DMS114 treated with DMSO at 0.1 percent for 48 hours (cell line): ENCODE data around the gene RSF1.

ENCODE experiments used
- DNase-seq: peaks from one replicate; lab custom pipeline; 2025; ENCODE audit not compliant: unreplicated experiment; lab: John Stamatoyannopoulos, UW

RSF1 gene

GRCh38 chr11:77753230-77753629 lies 67.3 kb downstream of the RSF1 start:
- DNase-seq, result no peak

- no peak for DNase-seq
Observed at GRCh38 chr11:77752516-77752915, 68.0 kb downstream of the RSF1 start.

- DNase-seq, result no peak
Observed at GRCh38 chr11:77750394-77751156, 69.9 kb downstream of the RSF1 start.

GRCh38 chr11:77749232-77749631 lies 71.3 kb downstream of the RSF1 start:
- DNase-seq, result no peak

GRCh38 chr11:77748266-77748665 lies 72.3 kb downstream of the RSF1 start:
- DNase-seq, result no peak

- no peak for DNase-seq
Observed at GRCh38 chr11:77747381-77747969, 73.0 kb downstream of the RSF1 start.

- DNase-seq, result no peak
Observed at GRCh38 chr11:77736473-77736872, 84.0 kb downstream of the RSF1 start.

GRCh38 chr11:77734890-77735289 lies 85.6 kb downstream of the RSF1 start:
- no peak for DNase-seq

- no peak for DNase-seq
Observed at GRCh38 chr11:77732143-77732542, 88.4 kb downstream of the RSF1 start.

GRCh38 chr11:77730789-77731188 lies 89.7 kb downstream of the RSF1 start:
- no peak for DNase-seq

GRCh38 chr11:77729063-77729462 lies 91.5 kb downstream of the RSF1 start:
- DNase-seq, result no peak

GRCh38 chr11:77728203-77728786 lies 92.2 kb downstream of the RSF1 start:
- no peak for DNase-seq

GRCh38 chr11:77726524-77726923 lies 94.0 kb downstream of the RSF1 start:
- no peak for DNase-seq

GRCh38 chr11:77725433-77725832 lies 95.1 kb downstream of the RSF1 start:
- DNase-seq, result no peak

GRCh38 chr11:77724636-77725035 lies 95.9 kb downstream of the RSF1 start:
- no peak for DNase-seq

- no peak for DNase-seq
Observed at GRCh38 chr11:77723024-77723423, 97.5 kb downstream of the RSF1 start.

GRCh38 chr11:77710358-77710757 lies 110.2 kb downstream of the RSF1 start:
- DNase-seq, result no peak

- no peak for DNase-seq
Observed at GRCh38 chr11:77705876-77706579, 114.5 kb downstream of the RSF1 start.

GRCh38 chr11:77705195-77705875 lies 115.2 kb downstream of the RSF1 start:
- DNase-seq, result no peak

GRCh38 chr11:77704029-77704428 lies 116.5 kb downstream of the RSF1 start:
- no peak for DNase-seq

GRCh38 chr11:77699425-77699824 lies 121.1 kb downstream of the RSF1 start:
- no peak for DNase-seq
